OCI-LY7 (cell line): ENCODE data around the gene RNASEH2C. TPM values are rescaled to one million over a fixed set of nuclear protein-coding genes. Genes with fewer than 3 reads are reported as not detected.

Experiments
- BruUV-seq: library from RNA; stranded (reverse); fragments of 400-500 nt; replicated peaks from 2 replicates; lab custom pipeline; 2021; lab: Mats Ljungman, UMichigan
- CTCF ChIA-PET: fragments of 300-600 bp; sonication (Branson Sonifier 250); formaldehyde crosslinking; loops from one replicate; lab custom pipeline; 2022; ENCODE audit warnings: antibody characterized with exemption; ENCODE audit not compliant: unreplicated experiment; lab: Charles Lee
- POLR2A ChIA-PET: fragments of 300-600 bp; sonication (Branson Sonifier 250); formaldehyde crosslinking; loops from one replicate; lab custom pipeline; 2022; ENCODE audit warnings: antibody characterized with exemption; lab: Charles Lee
- DNase-seq: peaks from one replicate; pipeline ENCODE4 v3.0.0-alpha.2; 2015; ENCODE audit warnings: low spot score
- H2AFZ ChIP-seq: fragments of 200-600 bp; sonication (generic), shearing (Covaris generic); 2 replicates; pipeline ENCODE4 v1.6.1; 2014; ENCODE audit warnings: mild to moderate bottlenecking, antibody characterized with exemption, low read length, moderate library complexity
- H3K27ac ChIP-seq: fragments of 200-600 bp; sonication (generic); 2 replicates; pipeline ENCODE4 v1.5.1; 2014; ENCODE audit warnings: mixed run types, low read depth, mild to moderate bottlenecking, moderate library complexity, low read length, inconsistent platforms; ENCODE audit not compliant: poor library complexity, severe bottlenecking
- H3K36me3 ChIP-seq: fragments of 200-600 bp; sonication (generic); 2 replicates; pipeline ENCODE4 v1.6.1; 2014; ENCODE audit warnings: mild to moderate bottlenecking, antibody characterized with exemption, low read length, moderate library complexity, mixed read lengths; ENCODE audit not compliant: insufficient read depth
- H3K4me1 ChIP-seq: fragments of 200-600 bp; sonication (generic); 2 replicates; pipeline ENCODE4 v1.5.1; 2014; ENCODE audit warnings: mild to moderate bottlenecking, low read length; ENCODE audit not compliant: insufficient read depth, poor library complexity, severe bottlenecking
- H3K4me2 ChIP-seq: fragments of 200-600 bp; sonication (generic); 2 replicates; pipeline ENCODE4 v1.6.1; 2014; ENCODE audit warnings: mild to moderate bottlenecking, low read length
- H3K4me3 ChIP-seq: fragments of 200-600 bp; sonication (generic); 2 replicates; pipeline ENCODE4 v1.5.1; 2014; ENCODE audit warnings: mild to moderate bottlenecking, low read depth, low read length; ENCODE audit not compliant: poor library complexity, severe bottlenecking
- H3K79me2 ChIP-seq: fragments of 200-600 bp; sonication (generic); 2 replicates; pipeline ENCODE4 v1.6.1; 2016; ENCODE audit warnings: low read depth, mild to moderate bottlenecking, low read length, moderate library complexity, mixed read lengths; ENCODE audit not compliant: insufficient read depth
- H3K9me2 ChIP-seq: fragments of 200-600 bp; sonication (generic); 2 replicates; pipeline ENCODE4 v1.6.1; 2016; ENCODE audit warnings: mild to moderate bottlenecking, low read length, mixed read lengths; ENCODE audit not compliant: insufficient read depth
- H3K9me3 ChIP-seq: fragments of 200-600 bp; sonication (generic); 2 replicates; pipeline ENCODE4 v1.6.1; 2014; ENCODE audit warnings: mild to moderate bottlenecking, mixed run types, low read length, mixed read lengths
- H4K20me1 ChIP-seq: fragments of 200-600 bp; sonication (generic); 2 replicates; pipeline ENCODE4 v1.6.1; 2014; ENCODE audit warnings: mild to moderate bottlenecking, antibody characterized with exemption, low read length, moderate library complexity, mixed read lengths; ENCODE audit not compliant: insufficient read depth
- EZH2phosphoT487 ChIP-seq: fragments of 200-600 bp; sonication (generic); IDR thresholded peaks from 2 replicates; pipeline ENCODE4 v1.6.1; 2018; ENCODE audit warnings: low read depth, borderline replicate concordance, mild to moderate bottlenecking, mixed run types, antibody characterized with exemption, low read length, moderate library complexity, mixed read lengths
- intact Hi-C: fragments of 100-400 bp; cut with micrococcal nuclease; formaldehyde crosslinking; loops from one replicate; pipeline ENCODE4 v1.10.0; 2022; ENCODE audit not compliant: unreplicated experiment
- total RNA-seq, 2 experiments: library from RNA; depleted of rRNA in 1 of 2; stranded (reverse); fragments of >200 nt in 1 of 2; shearing (Covaris generic) in 1 of 2; gene quantifications; 2 replicates each; pipeline ENCODE4 v1.2.3, GENCODE V29; 2014 to 2022
- TF ChIP-seq, protein P1 (sequence below): fragments of 200-600 bp; sonication (generic); conservative IDR thresholded peaks from 2 replicates; pipeline ENCODE4 v1.5.1; 2014; ENCODE audit warnings: mild to moderate bottlenecking, antibody characterized with exemption, low read length, moderate library complexity, mixed read lengths

The RNASEH2C gene
- total RNA-seq, 2 experiments from 2014 or later, result 92.7 to 100 TPM

DNA sequence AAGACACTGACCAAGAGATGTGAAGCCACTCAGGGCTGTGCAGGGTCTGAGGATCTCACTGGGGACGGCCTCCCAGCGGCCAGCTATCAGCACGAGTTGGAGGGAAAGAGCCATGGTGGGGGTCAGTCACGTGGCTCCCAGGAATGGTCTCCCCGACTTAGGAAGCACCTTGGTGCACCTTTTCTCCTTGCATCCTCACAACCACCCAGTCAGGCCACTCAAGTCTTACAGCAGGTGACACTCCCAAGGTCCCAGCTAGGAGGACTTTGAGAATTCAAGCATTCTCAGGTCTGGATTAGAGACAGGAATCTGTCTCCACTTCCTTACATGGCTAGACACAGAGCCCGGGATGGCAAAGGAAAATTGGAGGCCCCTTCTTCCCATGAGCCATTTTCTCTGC, 2.7 kb downstream of the RNASEH2C start:
- intact Hi-C loops, result no loop called here
- no peak overlapping the region for H3K27ac ChIP-seq
- POLR2A ChIA-PET, result no interaction called here
- peak overlapping the region; percentile 77; the same call in 1 of the 2 replicates for H3K4me2 ChIP-seq
- TF ChIP-seq, protein P1, sequence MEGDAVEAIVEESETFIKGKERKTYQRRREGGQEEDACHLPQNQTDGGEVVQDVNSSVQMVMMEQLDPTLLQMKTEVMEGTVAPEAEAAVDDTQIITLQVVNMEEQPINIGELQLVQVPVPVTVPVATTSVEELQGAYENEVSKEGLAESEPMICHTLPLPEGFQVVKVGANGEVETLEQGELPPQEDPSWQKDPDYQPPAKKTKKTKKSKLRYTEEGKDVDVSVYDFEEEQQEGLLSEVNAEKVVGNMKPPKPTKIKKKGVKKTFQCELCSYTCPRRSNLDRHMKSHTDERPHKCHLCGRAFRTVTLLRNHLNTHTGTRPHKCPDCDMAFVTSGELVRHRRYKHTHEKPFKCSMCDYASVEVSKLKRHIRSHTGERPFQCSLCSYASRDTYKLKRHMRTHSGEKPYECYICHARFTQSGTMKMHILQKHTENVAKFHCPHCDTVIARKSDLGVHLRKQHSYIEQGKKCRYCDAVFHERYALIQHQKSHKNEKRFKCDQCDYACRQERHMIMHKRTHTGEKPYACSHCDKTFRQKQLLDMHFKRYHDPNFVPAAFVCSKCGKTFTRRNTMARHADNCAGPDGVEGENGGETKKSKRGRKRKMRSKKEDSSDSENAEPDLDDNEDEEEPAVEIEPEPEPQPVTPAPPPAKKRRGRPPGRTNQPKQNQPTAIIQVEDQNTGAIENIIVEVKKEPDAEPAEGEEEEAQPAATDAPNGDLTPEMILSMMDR, result no peak
- no peak for TF ChIP-seq EZH2phosphoT487
- H3K36me3 ChIP-seq, result peaks cover 71% of the 10 kb centered on the region
- DNase-seq, result no peak
- H3K9me2 ChIP-seq, result no peaks in the 10 kb centered on the region
- H3K9me3 ChIP-seq, result no peaks in the 10 kb centered on the region
- CTCF ChIA-PET, result no interaction called here
- no peak overlapping the region for H3K4me3 ChIP-seq
- H3K79me2 ChIP-seq, result peaks cover 17% of the 10 kb centered on the region
- no peak overlapping the region for H2AFZ ChIP-seq
- peaks cover 25% of the 10 kb centered on the region for H3K4me1 ChIP-seq
- no TSS peak for BruUV-seq
- H4K20me1 ChIP-seq, result no peaks in the 10 kb centered on the region; the same call in 1 of the 2 replicates

DNA sequence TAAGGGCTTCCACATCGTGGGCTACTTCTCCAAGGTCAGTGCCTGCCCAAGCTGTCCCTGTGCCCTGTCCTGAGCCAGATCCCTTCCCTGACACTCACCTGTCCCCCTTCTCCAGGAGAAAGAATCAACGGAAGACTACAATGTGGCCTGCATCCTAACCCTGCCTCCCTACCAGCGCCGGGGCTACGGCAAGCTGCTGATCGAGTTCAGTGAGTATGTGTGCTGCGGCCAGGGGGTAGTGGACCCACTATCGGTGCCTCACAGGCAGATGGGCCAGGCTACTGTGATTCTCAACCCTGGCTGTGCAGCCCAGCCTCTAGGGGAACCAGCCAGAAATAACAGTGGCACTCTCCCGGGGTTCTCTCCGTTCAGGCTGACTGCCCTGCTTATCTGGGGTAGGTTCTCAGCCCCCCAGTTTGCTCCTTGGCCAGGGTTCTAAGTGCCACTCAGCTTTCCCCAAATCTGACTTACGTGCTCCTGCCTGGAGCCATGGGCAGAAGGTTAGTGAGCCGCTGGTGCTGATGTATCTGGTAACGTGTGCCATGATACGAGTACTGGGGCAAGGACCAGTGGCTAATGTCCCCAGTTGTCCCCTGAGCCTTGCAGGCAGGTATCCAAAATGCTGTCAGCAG, 3.7 kb downstream of the RNASEH2C start:
- TF ChIP-seq, protein P1, result no peak
- no peak for TF ChIP-seq EZH2phosphoT487
- Histone ChIP-seq H4K20me1 (no peaks in the 10 kb centered on the region; the same call in 1 of the 2 replicates), H3K27ac (no peak overlapping the region), H3K79me2 (peaks cover 23% of the 10 kb centered on the region), H3K4me3 (no peak overlapping the region), H3K4me2 (no peak overlapping the region), H2AFZ (no peak overlapping the region), H3K9me2 (no peaks in the 10 kb centered on the region), H3K9me3 (no peaks in the 10 kb centered on the region), H3K36me3 (peaks cover 71% of the 10 kb centered on the region), H3K4me1 (peaks cover 29% of the 10 kb centered on the region)
- intact Hi-C loops, result no loop called here
- CTCF ChIA-PET, result no interaction called here
- no TSS peak for BruUV-seq
- DNase-seq, result no peak
- POLR2A ChIA-PET, result no interaction called here

DNA sequence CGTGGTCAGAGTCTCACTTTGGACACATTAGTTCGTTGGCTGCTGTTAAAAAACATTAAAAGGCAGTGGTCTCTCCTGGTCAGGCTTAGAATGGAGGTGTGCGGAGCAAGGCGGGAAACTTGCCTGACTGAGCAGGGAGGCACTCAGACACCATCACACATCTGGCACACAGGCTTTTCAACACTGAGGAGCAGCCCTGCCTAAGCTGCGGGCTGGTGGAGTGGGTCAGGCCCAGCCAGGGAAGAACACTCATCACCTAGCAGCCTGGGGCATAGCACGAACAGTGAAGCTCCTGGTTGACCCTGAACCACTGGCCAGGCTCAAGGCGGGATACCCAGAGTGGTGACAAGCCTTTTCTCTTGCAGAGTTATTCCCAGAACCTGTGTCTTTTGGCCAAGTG, 4.3 kb downstream of the RNASEH2C start:
- Histone ChIP-seq H3K79me2 (peaks cover 23% of the 10 kb centered on the region), H4K20me1 (no peaks in the 10 kb centered on the region; the same call in 1 of the 2 replicates), H3K27ac (no peak overlapping the region), H3K9me2 (no peaks in the 10 kb centered on the region), H3K9me3 (no peaks in the 10 kb centered on the region), H3K4me2 (no peak overlapping the region), H3K4me1 (peaks cover 29% of the 10 kb centered on the region), H3K36me3 (peaks cover 71% of the 10 kb centered on the region), H2AFZ (no peak overlapping the region), H3K4me3 (no peak overlapping the region)
- CTCF ChIA-PET, result no interaction called here
- POLR2A ChIA-PET, result no interaction called here
- intact Hi-C loops, result no loop called here
- no TSS peak for BruUV-seq
- no peak for DNase-seq
- TF ChIP-seq, protein P1, result no peak
- no peak for TF ChIP-seq EZH2phosphoT487
